CD4-positive, alpha-beta T cell treated with Interleukin-15 for 4 hours (primary cell): ENCODE measurements around the gene IGFL4.

ENCODE experiments used
- DNase-seq: peaks from one replicate; pipeline ENCODE4 v3.0.0-alpha.2; 2020; ENCODE audit warnings: low spot score

The IGFL4 gene

GRCh38 chr19:45994456-45994997 lies 46.3 kb downstream of the IGFL4 start:
- no peak for DNase-seq

- DNase-seq = no peak
Observed at GRCh38 chr19:45990113-45990728, 50.6 kb downstream of the IGFL4 start.
